H9 (cell line): Measurements from ENCODE around the gene DPF3. TPM values are rescaled to one million over a fixed set of nuclear protein-coding genes. Genes with fewer than 3 reads are reported as not detected.

ENCODE experiments used
- DNase-seq: peaks from one replicate; pipeline ENCODE4 v3.0.0-alpha.2; 2017
- H2AFZ ChIP-seq: one replicate; pipeline ENCODE4 v1.6.1; 2013; ENCODE audit warnings: mild to moderate bottlenecking, low read length, control low read depth, moderate library complexity
- H2AK5ac ChIP-seq: 2 replicates; pipeline ENCODE4 v1.6.1; 2013; ENCODE audit warnings: low read length, control low read depth, mixed read lengths; ENCODE audit not compliant: insufficient read length
- H2BK120ac ChIP-seq: one replicate; pipeline ENCODE4 v1.6.1; 2013; ENCODE audit warnings: low read depth, mild to moderate bottlenecking, low read length, control low read depth, inconsistent platforms; ENCODE audit not compliant: poor library complexity, severe bottlenecking
- H2BK12ac ChIP-seq: 2 replicates; pipeline ENCODE4 v1.6.1; 2013; ENCODE audit warnings: low read length, control low read depth, mixed read lengths, low read depth; ENCODE audit not compliant: insufficient read length
- H2BK15ac ChIP-seq: 2 replicates; pipeline ENCODE4 v1.6.1; 2013; ENCODE audit warnings: low read depth, low read length, control low read depth
- H2BK20ac ChIP-seq: one replicate; pipeline ENCODE4 v1.6.1; 2013; ENCODE audit warnings: low read depth, mild to moderate bottlenecking, low read length, control low read depth, inconsistent platforms; ENCODE audit not compliant: poor library complexity, severe bottlenecking
- H2BK5ac ChIP-seq: 2 replicates; pipeline ENCODE4 v1.6.1; 2013; ENCODE audit warnings: low read length, control low read depth, mixed read lengths; ENCODE audit not compliant: insufficient read length
- H3K14ac ChIP-seq: 2 replicates; pipeline ENCODE4 v1.6.1; 2013; ENCODE audit warnings: low read length, control low read depth; ENCODE audit not compliant: insufficient read depth
- H3K18ac ChIP-seq: 2 replicates; pipeline ENCODE4 v1.6.1; 2013; ENCODE audit warnings: low read depth, mild to moderate bottlenecking, mixed read lengths, low read length, control low read depth; ENCODE audit not compliant: insufficient read length
- H3K23ac ChIP-seq: 2 replicates; pipeline ENCODE4 v1.6.1; 2013; ENCODE audit warnings: low read length, control low read depth, mixed read lengths, low read depth; ENCODE audit not compliant: insufficient read length
- H3K23me2 ChIP-seq: 2 replicates; pipeline ENCODE4 v1.6.1; 2013; ENCODE audit warnings: low read depth, mild to moderate bottlenecking, mixed read lengths, low read length, control low read depth; ENCODE audit not compliant: insufficient read length, poor library complexity, severe bottlenecking
- H3K27ac ChIP-seq: 2 replicates; pipeline ENCODE4 v1.5.1; 2013; ENCODE audit warnings: low read length, control low read depth, mixed read lengths, low read depth; ENCODE audit not compliant: insufficient read length
- H3K27me3 ChIP-seq: 2 replicates; pipeline ENCODE4 v1.6.1; 2013; ENCODE audit warnings: low read length, control low read depth, inconsistent platforms; ENCODE audit not compliant: insufficient read depth
- H3K4ac ChIP-seq: 2 replicates; pipeline ENCODE4 v1.6.1; 2013; ENCODE audit warnings: low read depth, mild to moderate bottlenecking, control low read depth, inconsistent platforms, low read length, moderate library complexity
- H3K4me1 ChIP-seq: 2 replicates; pipeline ENCODE4 v1.6.1; 2013; ENCODE audit warnings: low read length, control low read depth, inconsistent platforms; ENCODE audit not compliant: insufficient read depth
- H3K4me2 ChIP-seq: 2 replicates; pipeline ENCODE4 v1.6.1; 2013; ENCODE audit warnings: low read length, control low read depth, mixed read lengths; ENCODE audit not compliant: insufficient read length, insufficient read depth
- H3K56ac ChIP-seq: 2 replicates; pipeline ENCODE4 v1.6.1; 2013; ENCODE audit warnings: low read depth, mild to moderate bottlenecking, mixed read lengths, low read length, control low read depth; ENCODE audit not compliant: insufficient read length
- H3K79me1 ChIP-seq: 2 replicates; pipeline ENCODE4 v1.6.1; 2013; ENCODE audit warnings: low read depth, mild to moderate bottlenecking, moderate library complexity, low read length, control low read depth, inconsistent platforms; ENCODE audit not compliant: insufficient read depth, poor library complexity, severe bottlenecking
- H3K79me2 ChIP-seq: 2 replicates; pipeline ENCODE4 v1.6.1; 2013; ENCODE audit warnings: low read length, control low read depth, inconsistent platforms; ENCODE audit not compliant: insufficient read depth
- H3K9ac ChIP-seq: 2 replicates; pipeline ENCODE4 v1.6.1; 2013; ENCODE audit warnings: low read length, control low read depth, mixed read lengths; ENCODE audit not compliant: insufficient read length; ENCODE audit errors: extremely low read depth
- H3K9me3 ChIP-seq: one replicate; pipeline ENCODE4 v1.6.1; 2013; ENCODE audit warnings: low read depth, low read length, inconsistent platforms; ENCODE audit not compliant: control insufficient read depth
- H3T11ph ChIP-seq: one replicate; pipeline ENCODE4 v1.6.1; 2013; ENCODE audit warnings: mild to moderate bottlenecking, low read length, control low read depth, inconsistent platforms
- H4K20me1 ChIP-seq: one replicate; pipeline ENCODE4 v1.6.1; 2013; ENCODE audit not compliant: control insufficient read depth, insufficient read length, insufficient read depth
- H4K5ac ChIP-seq: 2 replicates; pipeline ENCODE4 v1.6.1; 2013; ENCODE audit warnings: low read depth, mild to moderate bottlenecking, mixed read lengths, low read length, control low read depth; ENCODE audit not compliant: insufficient read length
- H4K8ac ChIP-seq: replicated peaks from 2 replicates; pipeline ENCODE4 v1.6.1; 2013; ENCODE audit warnings: low read length, control low read depth, mixed read lengths, low read depth; ENCODE audit not compliant: insufficient read length
- H4K91ac ChIP-seq: 2 replicates; pipeline ENCODE4 v1.6.1; 2013; ENCODE audit warnings: low read depth, mild to moderate bottlenecking, moderate library complexity, mixed read lengths, low read length, control low read depth; ENCODE audit not compliant: insufficient read length
- H3K27ac Mint-ChIP-seq, 3 experiments: 2 replicates in 2 of 3; 3 replicates in 1 of 3; pipeline ENCODE4 v1.8.0; 2020 to 2021; ENCODE audit warnings: mixed read lengths in 3 of 3, mild to moderate bottlenecking in 1 of 3, moderate library complexity in 1 of 3
- H3K27me3 Mint-ChIP-seq: 2 replicates; pipeline ENCODE4 v1.8.0; 2021; ENCODE audit warnings: low read depth, mild to moderate bottlenecking, moderate library complexity, mixed read lengths
- H3K36me3 Mint-ChIP-seq, 3 experiments: 2 replicates in 2 of 3; 3 replicates in 1 of 3; pipeline ENCODE4 v1.8.0; 2020 to 2021; ENCODE audit warnings: low read depth in 3 of 3, mixed read lengths in 3 of 3; ENCODE audit not compliant: insufficient read depth in 1 of 3
- H3K4me1 Mint-ChIP-seq, 2 experiments: 2 replicates each; pipeline ENCODE4 v1.8.0; 2020; ENCODE audit warnings: mixed read lengths in 2 of 2
- H3K4me3 Mint-ChIP-seq, 2 experiments: 2 replicates in 1 of 2; 3 replicates in 1 of 2; pipeline ENCODE4 v1.8.0; 2020 to 2021; ENCODE audit warnings: mild to moderate bottlenecking in 2 of 2, mixed read lengths in 2 of 2, moderate library complexity in 1 of 2
- H3K9me3 Mint-ChIP-seq, 2 experiments: 2 replicates in 1 of 2; 3 replicates in 1 of 2; pipeline ENCODE4 v1.8.0; 2020; ENCODE audit warnings: mild to moderate bottlenecking in 2 of 2, mixed read lengths in 2 of 2, moderate library complexity in 1 of 2
- CTCF ChIP-seq: fragments of 200-600 bp; sonication (generic); conservative IDR thresholded peaks from 3 replicates; pipeline ENCODE4 v1.8.0; 2021; ENCODE audit warnings: antibody characterized with exemption, mild to moderate bottlenecking
- WGBS: extraction: QIAGEN DNeasy Blood & Tissue Kit; methylation state at CpG from one replicate; pipeline ENCODE4 v1.1.7; 2013; ENCODE audit warnings: missing lambda C conversion rate, low lambda C conversion rate, mixed read lengths; ENCODE audit not compliant: insufficient read length; ENCODE audit errors: extremely low coverage; 5-methylcytosine and 5-hydroxymethylcytosine counted together
- total RNA-seq: library from RNA; stranded (reverse); gene quantifications from 2 replicates; pipeline ENCODE4 v1.2.1, GENCODE V29; 2021

DPF3 gene
- total RNA-seq, 1 experiment from 2014 or later, result not detected

- H2BK5ac ChIP-seq, result no peak overlapping the region
- no peaks in the 10 kb centered on the region for H4K20me1 ChIP-seq
- no peak overlapping the region for H3K4me2 ChIP-seq
- H4K8ac ChIP-seq, result no peak overlapping the region
- H3K27ac ChIP-seq, result no peak overlapping the region
- no CpG with 5 or more reads among the region's 1 CpG for WGBS
- no peak overlapping the region for H3K23ac ChIP-seq
- Mint-ChIP-seq H3K27me3 (peaks cover 3% of the 10 kb centered on the region; the same call in 1 of the 2 replicates), H3K4me1 (peaks cover 3 to 8% of the 10 kb centered on the region in 2 experiments; a peak in 3 of 4 replicates), H3K36me3 (no peaks in the 10 kb centered on the region; a peak in 1 of 7 replicates), H3K27ac (no peak overlapping the region), H3K4me3 (no peak overlapping the region), H3K9me3 (no peaks in the 10 kb centered on the region)
- no peak for TF ChIP-seq CTCF
- H3K4ac ChIP-seq, result no peak overlapping the region
- no peak overlapping the region for H3K56ac ChIP-seq
- no peak overlapping the region for H3K14ac ChIP-seq
- no peak for DNase-seq
- H2AFZ ChIP-seq, result no peak overlapping the region
- H3K27me3 ChIP-seq, result no peaks in the 10 kb centered on the region
- no peak overlapping the region for H2BK12ac ChIP-seq
- H3K9ac ChIP-seq, result no peak overlapping the region
- H2BK120ac ChIP-seq, result no peak overlapping the region
- no peak overlapping the region for H3K18ac ChIP-seq
- no peaks in the 10 kb centered on the region for H3K4me1 ChIP-seq
- H3T11ph ChIP-seq, result no peak overlapping the region
- H4K91ac ChIP-seq, result no peak overlapping the region
- no peaks in the 10 kb centered on the region for H3K23me2 ChIP-seq
- no peak overlapping the region for H2BK15ac ChIP-seq
- no peaks in the 10 kb centered on the region for H3K79me2 ChIP-seq
- no peak overlapping the region for H4K5ac ChIP-seq
- H2BK20ac ChIP-seq, result no peak overlapping the region
- no peaks in the 10 kb centered on the region for H3K79me1 ChIP-seq
- H2AK5ac ChIP-seq, result no peak overlapping the region
- H3K9me3 ChIP-seq, result no peaks in the 10 kb centered on the region
Measured at GRCh38 chr14:72666610-72667009, 227.3 kb downstream of the DPF3 start.
